GM19438 (cell line): ENCODE measurements around the gene NIT2.

Source experiments
- ATAC-seq: cut with Tn5 transposase; IDR thresholded peaks from one replicate; pipeline ENCODE4 v1.9.1; 2021; ENCODE audit warnings: low read depth; ENCODE audit not compliant: unreplicated experiment

Gene NIT2

DNA sequence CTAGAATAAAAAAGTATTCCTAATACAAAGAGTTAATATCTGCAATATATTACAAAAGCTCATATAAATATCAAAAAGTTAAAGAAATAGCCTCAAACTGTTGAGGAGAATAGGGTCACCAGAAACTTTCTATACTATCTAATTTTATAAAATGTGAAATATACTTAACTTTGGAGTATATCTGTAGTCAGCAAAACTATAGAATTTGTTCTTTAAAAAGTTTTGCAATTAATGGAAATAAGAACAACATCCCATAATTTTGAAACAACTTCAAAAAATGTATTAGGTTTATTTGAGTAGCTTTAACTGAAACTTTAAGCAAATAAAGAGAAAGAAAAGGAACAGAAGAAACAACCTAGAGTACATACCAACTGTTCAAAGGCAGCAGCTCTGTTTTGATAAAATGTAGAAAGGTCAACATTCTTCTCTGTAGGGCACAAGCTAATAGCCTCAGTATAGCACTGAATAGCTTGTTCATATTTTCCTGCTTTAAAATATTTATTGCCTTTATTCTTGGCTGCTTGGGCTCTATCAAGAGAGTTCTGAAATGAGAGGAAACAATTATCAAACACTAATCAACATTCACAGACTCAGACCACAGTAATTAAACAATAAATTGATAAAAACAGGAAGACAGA, 52.0 kb downstream of the NIT2 start:
- ATAC-seq = no peak

DNA sequence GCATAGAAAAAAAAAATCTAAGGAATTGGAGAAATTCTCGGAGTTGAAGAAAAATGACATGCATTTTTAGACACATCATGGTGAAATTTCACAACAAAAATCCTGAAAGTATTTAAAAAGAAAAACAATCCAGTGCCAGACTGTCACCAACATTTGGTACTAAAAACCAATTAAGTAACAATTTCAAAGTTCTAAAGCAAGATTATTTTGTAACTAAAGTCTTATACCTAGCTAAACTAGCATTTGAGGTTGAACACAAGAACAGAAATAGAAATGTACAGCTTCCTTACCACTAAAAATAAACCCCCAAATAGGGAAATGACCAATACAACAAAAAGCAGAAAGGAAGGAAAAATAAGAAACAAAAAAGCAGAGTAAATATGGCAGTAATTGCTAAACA, 54.5 kb downstream of the NIT2 start:
- ATAC-seq = no peak

DNA sequence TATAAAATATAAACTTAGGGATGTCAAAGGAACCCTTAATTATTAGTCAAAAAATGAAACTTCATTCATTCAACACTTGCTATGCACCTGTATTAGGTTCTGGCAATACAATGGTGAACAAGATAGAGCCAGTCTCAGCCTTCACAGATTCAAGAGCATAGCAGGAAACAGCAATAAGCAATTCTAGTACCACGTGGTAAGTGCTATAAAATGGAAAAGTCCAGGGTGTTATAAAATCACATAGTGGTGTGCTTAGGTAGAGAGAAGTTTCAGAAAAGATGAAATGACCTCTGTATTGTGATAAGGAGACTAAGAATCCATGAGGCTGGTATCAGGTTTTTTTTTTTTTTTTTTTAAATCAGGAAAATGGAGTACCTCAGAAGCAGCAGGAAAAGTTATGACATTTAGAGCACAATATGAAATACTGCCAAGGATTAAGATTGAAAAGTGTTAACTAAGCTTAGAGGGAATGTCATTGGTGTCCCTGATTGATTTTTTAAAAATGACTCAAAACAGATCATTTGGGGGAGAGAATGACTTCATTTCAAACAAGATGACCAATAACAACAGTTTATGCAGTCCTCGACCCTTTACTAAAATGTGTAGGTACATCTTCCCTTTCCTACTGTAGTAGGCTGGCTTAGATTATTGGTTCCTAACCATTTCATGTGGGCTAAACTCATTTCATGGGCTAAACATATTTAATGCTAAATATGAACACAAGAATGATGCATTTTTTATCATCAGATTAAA, 61.3 kb downstream of the NIT2 start:
- ATAC-seq = no peak

DNA sequence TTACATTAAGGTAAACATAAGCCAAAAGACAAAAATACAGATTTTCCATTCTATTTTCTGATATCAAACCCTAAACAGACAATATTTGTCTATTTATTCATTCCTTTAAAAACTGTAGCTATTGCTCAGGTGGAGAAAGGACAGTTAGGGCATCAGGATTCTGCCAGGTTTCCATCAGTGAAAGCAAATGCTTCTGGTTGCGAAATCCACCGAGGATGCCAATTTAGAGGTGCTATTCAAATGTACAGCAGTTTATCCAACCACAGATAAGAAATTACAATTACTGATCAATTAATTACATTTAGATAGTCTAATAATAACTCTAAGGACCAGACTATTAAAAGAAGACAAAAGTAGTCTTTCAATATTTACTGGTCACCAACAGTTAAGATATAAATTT, 62.4 kb downstream of the NIT2 start:
- ATAC-seq = no peak

DNA sequence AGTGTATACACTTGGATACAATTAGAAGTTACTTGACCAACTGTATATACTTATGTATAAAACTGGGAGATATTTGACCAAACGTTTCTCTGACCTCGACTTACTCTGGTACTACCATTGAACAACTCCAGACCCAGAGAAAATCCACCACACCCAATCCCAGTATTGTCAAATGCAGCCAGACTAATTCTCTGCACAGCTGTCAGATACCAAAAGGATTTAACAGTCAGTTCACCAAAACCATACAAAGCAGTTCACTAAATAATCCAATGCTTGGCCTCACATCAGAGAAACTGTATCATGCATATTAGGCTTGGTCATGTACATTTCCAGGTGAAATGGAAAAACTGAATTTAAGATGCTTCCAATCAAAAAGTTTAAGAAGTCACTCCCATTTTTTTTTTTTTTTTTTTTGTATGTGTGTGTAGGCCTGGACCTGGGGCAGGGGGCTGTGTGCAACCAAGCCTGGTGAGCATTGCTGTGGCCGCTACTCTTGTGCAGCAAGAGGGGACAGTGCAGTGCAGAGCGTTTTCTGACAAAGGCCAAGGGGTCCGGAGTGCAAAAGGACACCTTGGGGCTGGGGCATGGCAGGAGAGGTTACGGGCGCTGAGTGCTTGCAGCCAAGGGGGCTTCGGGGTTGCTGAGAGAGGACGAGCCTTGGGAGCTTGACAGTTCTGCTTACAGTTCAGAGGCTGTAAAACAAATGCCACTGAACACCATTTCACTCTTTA, 64.9 kb downstream of the NIT2 start:
- ATAC-seq = no peak

DNA sequence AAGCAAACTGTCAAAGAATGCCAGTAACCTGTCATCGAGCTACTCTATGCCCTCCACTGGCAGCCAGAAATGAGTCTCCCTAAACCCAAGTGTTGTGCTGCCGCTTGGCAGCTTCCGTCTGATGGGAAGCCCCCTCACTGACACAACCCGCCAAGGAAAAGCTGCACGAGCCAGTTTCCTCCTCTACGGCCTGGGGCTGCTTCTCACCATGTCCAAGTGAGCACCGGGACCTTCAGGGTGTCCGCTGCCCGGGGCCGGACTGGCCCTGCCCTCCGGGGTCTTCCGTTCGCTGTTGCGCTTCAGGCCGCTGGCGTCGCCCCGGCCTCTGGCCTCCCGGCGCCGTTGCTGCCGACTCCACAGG, 65.8 kb downstream of the NIT2 start:
- ATAC-seq = peak; percentile 6

DNA sequence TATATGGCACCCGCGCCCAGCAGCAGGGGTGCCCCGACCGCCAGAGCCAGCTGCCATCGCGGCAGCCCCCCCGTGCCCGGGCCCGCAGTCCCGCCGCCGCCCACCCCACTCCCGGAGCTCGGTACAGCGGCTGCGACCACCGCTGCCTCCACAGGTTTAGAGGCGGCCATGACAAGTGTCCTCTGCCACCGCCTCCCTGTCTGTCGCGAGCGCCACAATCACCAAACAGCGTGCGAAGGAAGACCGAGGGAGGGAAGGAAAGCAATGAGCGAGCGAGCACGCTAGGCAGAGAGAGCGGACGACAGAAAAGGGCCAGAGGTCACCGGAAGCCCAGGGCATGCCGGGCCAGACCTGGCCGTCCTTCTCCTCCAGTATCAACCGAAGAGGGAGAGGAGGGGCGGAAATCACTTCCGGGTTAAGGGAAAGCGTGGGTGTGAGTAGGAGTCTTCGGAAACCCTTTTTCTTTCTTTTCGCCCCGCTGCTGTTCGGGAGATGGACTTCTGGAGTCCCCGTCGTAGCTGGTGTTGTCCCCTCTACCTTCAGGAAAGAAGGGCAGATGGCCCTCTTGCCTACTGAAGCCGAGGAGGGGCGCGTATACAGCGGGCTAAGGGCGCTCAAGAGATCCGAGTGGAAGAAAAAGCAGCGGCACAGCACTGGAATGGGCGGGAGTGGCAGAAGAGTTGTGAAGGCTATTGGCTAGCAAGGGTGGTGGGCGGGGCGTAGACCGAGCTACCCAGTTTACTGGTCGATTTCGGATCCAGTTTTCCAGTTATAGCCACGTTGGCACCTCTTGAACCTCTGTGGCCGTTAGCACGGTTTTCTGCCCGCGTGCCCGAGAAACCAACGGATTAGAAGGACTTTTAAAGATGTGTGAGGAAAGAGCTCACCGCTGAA, 66.5 kb downstream of the NIT2 start, which contains the start of the genes LNP1 and TOMM70:
TSS of gene LNP1 (plus strand) at position 760 of the 894 bp plus-strand sequence. CDS start 28,191 bp downstream, outside the sequence.
TSS of gene TOMM70 (minus strand) at position 310 of the 894 bp plus-strand sequence. CDS start at position 170, 140 bp downstream.
- ATAC-seq = peak; percentile 88

DNA sequence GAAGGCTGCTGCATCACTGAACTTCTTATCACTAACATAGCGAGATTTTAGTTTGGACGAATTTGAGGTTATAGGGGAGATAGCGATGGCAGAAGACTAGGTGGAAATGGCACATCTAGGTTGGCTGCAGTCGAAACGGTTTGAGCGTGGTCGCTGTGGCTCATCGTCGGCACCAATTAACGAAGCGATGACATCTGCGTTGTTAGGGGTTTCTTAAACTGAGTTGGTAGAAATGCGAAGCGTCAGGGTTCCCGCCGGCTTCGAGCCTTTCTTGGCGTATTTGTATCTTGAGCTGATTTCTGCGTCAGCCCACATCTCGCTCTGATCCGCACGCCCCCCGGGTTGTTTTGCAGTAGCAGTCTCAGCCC, 67.1 kb downstream of the NIT2 start:
- peak; percentile 20 for ATAC-seq

DNA sequence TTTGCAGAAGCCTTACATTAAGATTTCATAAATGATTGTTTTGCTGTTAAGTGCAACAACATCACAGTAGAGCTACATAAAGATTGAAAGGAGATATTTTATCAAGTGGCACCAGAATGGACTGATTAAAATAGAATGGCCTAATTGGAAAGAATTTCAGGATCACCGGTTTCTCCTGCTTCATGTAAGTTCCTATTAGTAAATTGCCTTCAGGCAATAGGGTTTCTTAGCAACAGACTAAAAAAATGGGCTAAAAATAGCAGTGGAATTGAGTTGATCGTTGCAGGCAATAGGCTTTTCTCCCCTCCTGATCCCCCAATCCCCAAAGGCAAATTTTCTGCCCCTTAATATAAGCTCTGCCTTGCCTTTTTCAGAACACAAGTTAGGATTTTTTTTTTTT, 67.7 kb downstream of the NIT2 start:
- no peak for ATAC-seq

DNA sequence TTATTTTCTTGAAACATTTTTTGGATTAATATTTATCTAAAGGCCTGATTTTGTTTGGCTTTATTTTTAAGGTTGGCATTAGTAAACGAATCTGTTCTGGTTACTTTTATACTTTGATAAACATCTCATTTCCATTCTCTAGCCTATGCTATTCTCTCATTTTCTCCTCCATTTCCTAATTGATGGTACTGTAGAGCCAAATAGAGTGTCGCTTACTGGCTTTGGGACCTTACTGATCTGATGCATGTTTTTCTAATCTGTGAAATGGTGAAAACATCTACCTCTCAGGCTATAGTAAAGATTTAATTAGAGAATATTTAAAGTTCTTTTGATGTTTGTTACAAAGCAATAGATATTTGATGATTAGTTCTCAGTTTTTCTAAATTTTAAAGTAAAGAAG, 68.3 kb downstream of the NIT2 start:
- ATAC-seq = no peak

DNA sequence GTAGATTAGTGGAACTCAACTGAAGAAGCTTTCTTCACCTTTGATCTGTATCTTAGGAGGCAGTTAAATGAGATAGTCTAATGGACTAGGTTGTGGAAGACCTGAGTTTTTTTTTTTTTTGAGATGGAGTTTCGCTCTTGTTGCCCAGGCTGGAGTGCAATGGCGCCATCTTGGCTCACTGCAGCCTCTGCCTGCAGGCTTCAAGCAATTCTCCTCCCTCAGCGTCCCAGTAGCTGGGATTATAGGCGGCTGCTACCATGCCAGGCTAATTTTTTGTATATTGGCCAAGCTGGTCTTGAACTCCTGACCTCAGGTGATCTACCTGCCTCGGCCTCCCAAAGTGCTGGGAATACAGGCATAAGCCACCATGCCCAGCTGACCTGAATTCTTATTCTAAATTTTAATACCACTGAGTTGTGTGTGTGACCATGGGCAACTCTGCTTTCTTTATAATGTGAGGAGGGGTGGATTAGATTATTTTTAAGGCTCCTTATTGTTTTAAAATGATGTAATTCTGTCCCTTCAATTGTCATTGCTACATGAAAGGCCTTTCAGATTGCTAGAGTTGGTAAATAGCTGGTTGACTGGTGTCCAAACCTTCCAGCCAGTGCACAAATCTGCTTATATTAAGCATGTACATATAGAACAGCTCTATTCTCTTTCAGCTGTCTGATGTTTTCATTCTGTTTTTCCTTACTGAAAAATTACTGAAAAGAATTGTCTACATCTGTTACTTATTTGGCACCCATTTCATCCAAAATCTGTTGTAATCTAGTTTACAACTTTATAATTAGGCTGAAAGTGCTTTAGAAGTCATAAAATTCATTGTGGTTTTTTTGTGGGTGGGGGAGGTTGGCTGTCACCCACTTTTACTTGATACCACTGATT, 69.0 kb downstream of the NIT2 start:
- no peak for ATAC-seq

DNA sequence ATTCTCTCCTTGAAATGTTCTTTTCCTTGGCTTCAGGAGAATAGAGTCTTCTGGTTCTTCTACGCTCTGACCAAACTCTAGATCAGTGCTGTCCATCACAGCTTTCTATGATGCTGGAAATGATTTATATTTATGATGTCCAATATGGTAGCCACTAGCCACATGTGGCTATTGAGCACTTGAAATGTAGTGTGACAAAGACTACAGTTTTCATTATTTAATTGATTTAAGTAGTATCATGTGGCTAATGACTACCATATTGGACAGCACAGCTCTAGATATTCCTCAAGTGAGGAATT, 69.6 kb downstream of the NIT2 start:
- ATAC-seq = no peak

DNA sequence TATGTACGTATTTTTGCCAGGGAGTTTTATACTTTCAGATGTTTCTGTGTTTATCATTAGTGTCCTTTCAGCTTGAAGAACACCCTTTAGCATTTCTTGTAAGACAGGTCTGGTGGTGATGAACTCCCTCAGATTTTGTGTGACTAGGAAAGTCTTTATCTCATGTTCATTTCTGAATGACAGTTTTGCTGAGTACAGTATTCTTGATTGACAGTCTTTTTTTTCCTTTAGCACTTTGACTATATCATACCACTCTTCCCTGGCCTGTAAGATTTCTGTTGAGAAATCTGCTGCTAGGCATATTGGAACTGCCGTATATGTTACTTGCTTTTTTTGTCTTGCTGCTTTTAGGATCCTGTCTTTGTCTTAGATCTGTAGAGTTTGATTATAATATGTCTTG, 72.6 kb downstream of the NIT2 start:
- no peak for ATAC-seq

DNA sequence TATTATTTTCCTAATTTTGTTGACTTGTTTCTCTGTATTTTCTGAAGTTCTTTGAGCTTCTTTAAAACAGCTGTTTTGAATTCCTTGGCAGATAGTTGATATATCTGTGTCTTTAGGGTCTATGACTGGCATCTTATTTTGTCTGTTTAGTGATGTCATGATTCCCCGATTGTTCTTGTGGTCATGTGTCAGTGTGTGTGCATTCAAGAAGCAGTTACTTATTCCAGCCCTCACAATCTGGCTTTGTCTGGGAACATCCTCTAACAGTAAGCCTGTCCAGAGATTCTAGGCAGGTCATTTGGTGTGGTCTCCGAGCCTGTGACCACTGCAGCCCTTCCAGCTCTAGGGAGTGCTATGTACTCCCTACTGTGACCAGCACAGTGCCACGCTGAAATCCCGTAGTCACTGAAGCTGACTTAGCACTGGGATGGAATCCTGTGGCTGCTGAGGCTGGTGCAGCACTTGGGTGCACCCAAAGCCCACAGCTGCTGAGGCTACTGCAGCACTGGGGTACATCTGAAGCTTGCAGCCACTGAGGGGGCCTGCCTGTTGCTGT, 73.5 kb downstream of the NIT2 start:
- ATAC-seq = no peak
